WTC11 (cell line): ENCODE measurements around the gene CFAP74.

ENCODE experiments used
- CREM ChIP-seq: sonication (generic); formaldehyde crosslinking; IDR thresholded peaks from 2 replicates; pipeline ENCODE4 v1.8.1; 2022; ENCODE audit warnings: mild to moderate bottlenecking, missing genetic modification reagents, moderate library complexity
- CTCF ChIP-seq: fragments of 200-600 bp; IDR thresholded peaks from 2 replicates; pipeline ENCODE4 v1.8.0; 2022; ENCODE audit warnings: antibody characterized with exemption
- FOXJ3 ChIP-seq: sonication (generic); formaldehyde crosslinking; IDR thresholded peaks from 2 replicates; pipeline ENCODE4 v1.9.0; 2021; ENCODE audit warnings: missing genetic modification reagents, mild to moderate bottlenecking, borderline replicate concordance
- JAZF1 ChIP-seq: fragments of 250-450 bp; sonication (Bioruptor Pico); IDR thresholded peaks from 2 replicates; pipeline ENCODE4 v1.9.0; 2021; ENCODE audit warnings: moderate library complexity, mild to moderate bottlenecking, inconsistent platforms
- PRDM15 ChIP-seq: sonication (generic); formaldehyde crosslinking; IDR thresholded peaks from 2 replicates; pipeline ENCODE4 v1.8.0; 2022; ENCODE audit warnings: missing genetic modification reagents
- RORB ChIP-seq: fragments of 250-450 bp; sonication (Bioruptor Pico); IDR thresholded peaks from 2 replicates; pipeline ENCODE4 v1.9.0; 2021; ENCODE audit warnings: mild to moderate bottlenecking
- SOX15 ChIP-seq: fragments of 250-450 bp; sonication (Bioruptor Pico); IDR thresholded peaks from 2 replicates; pipeline ENCODE4 v1.9.0; 2021; ENCODE audit warnings: mild to moderate bottlenecking
- SP1 ChIP-seq: sonication (generic); formaldehyde crosslinking; conservative IDR thresholded peaks from 2 replicates; pipeline ENCODE4 v1.8.1; 2022; ENCODE audit warnings: missing genetic modification reagents
- TEAD4 ChIP-seq: sonication (generic); formaldehyde crosslinking; IDR thresholded peaks from 2 replicates; pipeline ENCODE4 v1.8.0; 2022; ENCODE audit warnings: mild to moderate bottlenecking, missing genetic modification reagents
- TP53 ChIP-seq: sonication (generic); formaldehyde crosslinking; IDR thresholded peaks from 2 replicates; pipeline ENCODE4 v1.8.1; 2023; ENCODE audit warnings: mild to moderate bottlenecking, missing genetic modification reagents

GRCh38 chr1:1987142-1987510 lies 16.5 kb downstream of the CFAP74 start:
- TF ChIP-seq CREM (no peak), CTCF (no peak), TP53 (CRISPR knock-in tag) (no peak), SOX15 (CRISPR knock-in tag) (no peak), FOXJ3 (CRISPR knock-in tag) (no peak), TEAD4 (CRISPR knock-in tag) (no peak), RORB (CRISPR knock-in tag) (no peak), JAZF1 (CRISPR knock-in tag) (no peak), SP1 (CRISPR knock-in tag) (no peak), PRDM15 (CRISPR knock-in tag) (no peak)
